H1 (cell line): Measurements from ENCODE around the gene PARP1. TPM values are rescaled to one million over a fixed set of nuclear protein-coding genes. Genes with fewer than 3 reads are reported as not detected.

ENCODE experiments used
- CTCF ChIA-PET: fragments of 300-600 bp; sonication (Branson Sonifier 250); formaldehyde crosslinking; loops from one replicate; lab custom pipeline; 2021; ENCODE audit not compliant: partially characterized antibody; lab: Charles Lee
- POLR2A ChIA-PET: fragments of 300-600 bp; sonication (Branson Sonifier 250); formaldehyde crosslinking; loops from one replicate; lab custom pipeline; 2021; ENCODE audit warnings: inconsistent platforms; ENCODE audit not compliant: partially characterized antibody; lab: Charles Lee
- DNase-seq, 2 experiments: peaks; one replicate each; pipeline versions ENCODE4 v3.0.0 to v3.0.0-alpha.2; 2010 to 2022; ENCODE audit warnings: low spot score in 2 of 2, low read depth in 1 of 2, mixed read lengths in 1 of 2
- FAIRE-seq: peaks from 2 replicates; lab custom pipeline; 2011; peaks lifted over from hg19 to GRCh38; lab: Jason Lieb, UNC
- H2AFZ ChIP-seq: 2 replicates; pipeline ENCODE4 v1.8.1; 2012; ENCODE audit warnings: low read length, inconsistent platforms
- H2AK5ac ChIP-seq: 2 replicates; pipeline ENCODE4 v1.6.1; 2013; ENCODE audit warnings: low read depth, low read length
- H2BK120ac ChIP-seq: replicated peaks from 2 replicates; pipeline ENCODE3; 2013; ENCODE audit warnings: low read depth, low read length, inconsistent platforms
- H2BK12ac ChIP-seq: 2 replicates; pipeline ENCODE4 v1.6.1; 2013; ENCODE audit warnings: low read depth, low read length
- H2BK15ac ChIP-seq: 2 replicates; pipeline ENCODE4 v1.6.1; 2013; ENCODE audit warnings: low read length
- H2BK20ac ChIP-seq: 2 replicates; pipeline ENCODE4 v1.6.1; 2013; ENCODE audit warnings: low read length
- H2BK5ac ChIP-seq: 2 replicates; pipeline ENCODE4 v1.6.1; 2013; ENCODE audit warnings: low read depth, low read length
- H3K14ac ChIP-seq: 2 replicates; pipeline ENCODE4 v1.6.1; 2013; ENCODE audit warnings: inconsistent platforms; ENCODE audit not compliant: insufficient read length
- H3K18ac ChIP-seq: 2 replicates; pipeline ENCODE4 v1.6.1; 2013; ENCODE audit warnings: low read length; ENCODE audit errors: extremely low read depth
- H3K23ac ChIP-seq: 2 replicates; pipeline ENCODE4 v1.6.1; 2013; ENCODE audit warnings: inconsistent platforms; ENCODE audit not compliant: insufficient read length
- H3K23me2 ChIP-seq: 2 replicates; pipeline ENCODE4 v1.6.1; 2013; ENCODE audit warnings: low read depth, low read length
- H3K27ac ChIP-seq: 2 replicates; pipeline ENCODE4 v1.6.1; 2011; ENCODE audit warnings: low read depth, low read length, inconsistent platforms
- H3K27me3 ChIP-seq, 4 experiments: replicated peaks in 1 of 4; 1 replicate in 1 of 4; 2 replicates in 3 of 4; pipeline versions ENCODE4 v1.6.1 to v1.8.1; 2011 to 2013; ENCODE audit warnings: low read length in 3 of 4, mild to moderate bottlenecking in 3 of 4, inconsistent platforms in 2 of 4, mixed read lengths in 2 of 4, moderate library complexity in 1 of 4; ENCODE audit not compliant: control insufficient read depth in 3 of 4, insufficient read depth in 3 of 4; ENCODE audit errors: extremely low read depth in 1 of 4
- H3K36me3 ChIP-seq, 4 experiments: 2 replicates each; pipeline versions ENCODE4 v1.6.1 to v1.8.1; 2011 to 2013; ENCODE audit warnings: mild to moderate bottlenecking in 4 of 4, low read length in 3 of 4, moderate library complexity in 2 of 4, control low read depth in 1 of 4, inconsistent platforms in 1 of 4; ENCODE audit not compliant: insufficient read depth in 4 of 4, control insufficient read depth in 2 of 4
- H3K4ac ChIP-seq: replicated peaks from 2 replicates; pipeline ENCODE3; 2013; ENCODE audit warnings: low read length, low read depth, mixed read lengths, inconsistent platforms; ENCODE audit not compliant: insufficient read length
- H3K4me1 ChIP-seq, 4 experiments: replicated peaks in 1 of 4; 1 replicate in 1 of 4; 2 replicates in 3 of 4; pipeline versions ENCODE4 v1.6.1 to v1.8.1; 2011 to 2013; ENCODE audit warnings: low read length in 3 of 4, inconsistent platforms in 2 of 4, mixed read lengths in 1 of 4; ENCODE audit not compliant: insufficient read depth in 4 of 4, control insufficient read depth in 3 of 4
- H3K4me2 ChIP-seq, 2 experiments: 2 replicates each; pipeline versions ENCODE4 v1.6.1 to v1.8.1; 2011 to 2013; ENCODE audit warnings: low read depth in 2 of 2, low read length in 2 of 2, control low read depth in 1 of 2, inconsistent platforms in 1 of 2, mild to moderate bottlenecking in 1 of 2; ENCODE audit not compliant: insufficient read depth in 1 of 2
- H3K4me3 ChIP-seq, 4 experiments: fragments of 200-600, 300-600 bp in 1 of 4; sonication (generic), shearing (Covaris generic), sonication (Bioruptor Twin) in 1 of 4; 2 replicates each; pipeline versions ENCODE4 v1.5.1 to v1.8.1; 2011 to 2016; ENCODE audit warnings: low read length in 4 of 4, low read depth in 3 of 4, control low read depth in 2 of 4, inconsistent platforms in 2 of 4, mild to moderate bottlenecking in 2 of 4, mixed read lengths in 1 of 4, moderate library complexity in 1 of 4; ENCODE audit not compliant: insufficient read depth in 2 of 4; ENCODE audit errors: extremely low read depth in 1 of 4
- H3K56ac ChIP-seq: replicated peaks from 2 replicates; pipeline ENCODE3; 2013; ENCODE audit warnings: low read depth, mild to moderate bottlenecking, mixed read lengths, low read length, inconsistent platforms; ENCODE audit not compliant: insufficient read length
- H3K79me1 ChIP-seq: 2 replicates; pipeline ENCODE4 v1.6.1; 2013; ENCODE audit warnings: low read depth, low read length, control low read depth
- H3K79me2 ChIP-seq, 2 experiments: 2 replicates each; pipeline versions ENCODE4 v1.6.1 to v1.8.1; 2012 to 2013; ENCODE audit warnings: low read length in 2 of 2, mild to moderate bottlenecking in 2 of 2, inconsistent platforms in 1 of 2; ENCODE audit not compliant: insufficient read depth in 2 of 2, control insufficient read depth in 1 of 2
- H3K9ac ChIP-seq, 4 experiments: replicated peaks in 1 of 4; 1 replicate in 1 of 4; 2 replicates in 3 of 4; pipeline versions ENCODE4 v1.6.1 to v1.8.1; 2011 to 2013; ENCODE audit warnings: low read depth in 3 of 4, low read length in 3 of 4, control low read depth in 2 of 4, mild to moderate bottlenecking in 2 of 4, moderate library complexity in 2 of 4, inconsistent platforms in 1 of 4; ENCODE audit errors: extremely low read depth in 1 of 4
- H3K9me3 ChIP-seq, 2 experiments: 2 replicates each; pipeline versions ENCODE4 v1.6.1 to v1.8.1; 2012 to 2013; ENCODE audit warnings: mild to moderate bottlenecking in 2 of 2, moderate library complexity in 2 of 2, control low read depth in 1 of 2, inconsistent platforms in 1 of 2, low read depth in 1 of 2, low read length in 1 of 2, mixed read lengths in 1 of 2; ENCODE audit not compliant: insufficient read depth in 2 of 2
- H4K20me1 ChIP-seq, 2 experiments: replicated peaks in 1 of 2; 2 replicates each; pipeline versions ENCODE3 to v1.8.1; 2011 to 2013; ENCODE audit warnings: inconsistent platforms in 2 of 2, low read length in 2 of 2, mild to moderate bottlenecking in 1 of 2; ENCODE audit not compliant: insufficient read depth in 2 of 2, control insufficient read depth in 1 of 2
- H4K5ac ChIP-seq: 2 replicates; pipeline ENCODE4 v1.6.1; 2013; ENCODE audit warnings: low read length, low read depth, mixed read lengths, inconsistent platforms; ENCODE audit not compliant: insufficient read length
- H4K8ac ChIP-seq: 2 replicates; pipeline ENCODE4 v1.8.0; 2013; ENCODE audit warnings: mild to moderate bottlenecking, moderate library complexity, low read length, inconsistent platforms; ENCODE audit not compliant: insufficient read depth; ENCODE audit errors: extremely low read depth
- H4K91ac ChIP-seq: replicated peaks from 2 replicates; pipeline ENCODE3; 2013; ENCODE audit warnings: low read length, mixed read lengths, inconsistent platforms; ENCODE audit not compliant: insufficient read length
- BACH1 ChIP-seq: IDR thresholded peaks from 2 replicates; pipeline ENCODE4 v1.6.1; 2012; ENCODE audit warnings: low read length, improper control_type of control experiment
- CBX8 ChIP-seq: fragments of 300-800, 300-1000 bp; sonication (generic); IDR thresholded peaks from 2 replicates; pipeline ENCODE4 v1.7.1; 2016; ENCODE audit warnings: low read depth, low read length, borderline replicate concordance
- CEBPB ChIP-seq: IDR thresholded peaks from 2 replicates; pipeline ENCODE4 v1.6.1; 2012; ENCODE audit warnings: low read depth, low read length
- EZH2 ChIP-seq: fragments of 200-600 bp; sonication (generic); IDR thresholded peaks from 2 replicates; pipeline ENCODE4 v1.7.1; 2012; ENCODE audit warnings: low read depth, mild to moderate bottlenecking, moderate library complexity, low read length, inconsistent platforms; ENCODE audit not compliant: severe bottlenecking
- JUN ChIP-seq: IDR thresholded peaks from 2 replicates; pipeline ENCODE4 v1.6.1; 2011; ENCODE audit warnings: low read depth, mild to moderate bottlenecking, improper control_type of control experiment, low read length
- KDM4A ChIP-seq: IDR thresholded peaks from one replicate; pipeline ENCODE4 v1.7.1; 2012; ENCODE audit warnings: low read depth, mild to moderate bottlenecking, moderate library complexity, low read length, inconsistent platforms; ENCODE audit not compliant: severe bottlenecking
- SP2 ChIP-seq: IDR thresholded peaks from 2 replicates; pipeline ENCODE4 v1.6.1; 2012; ENCODE audit warnings: mild to moderate bottlenecking, low read length, inconsistent platforms
- TBP ChIP-seq: IDR thresholded peaks from 2 replicates; pipeline ENCODE4 v1.6.1; 2011; ENCODE audit warnings: low read depth, low read length, improper control_type of control experiment
- TEAD4 ChIP-seq: IDR thresholded peaks from 2 replicates; pipeline ENCODE4 v1.6.1; 2012; ENCODE audit warnings: low read depth, low read length, inconsistent platforms, mixed read lengths
- ZNF274 ChIP-seq: IDR thresholded peaks from 2 replicates; pipeline ENCODE4 v1.7.0; 2012; ENCODE audit warnings: low read length, borderline replicate concordance; ENCODE audit errors: extremely low read depth
- WGBS, 2 experiments: shearing (Covaris generic) in 1 of 2; methylation state at CpG; one replicate each; pipeline versions ENCODE4 v1.1.6 to v1.1.7; 2013 to 2015; ENCODE audit warnings: low lambda C conversion rate in 2 of 2, mixed read lengths in 2 of 2, inconsistent platforms in 1 of 2, low coverage in 1 of 2, missing lambda C conversion rate in 1 of 2; ENCODE audit not compliant: insufficient replicate concordance in 2 of 2, insufficient coverage in 1 of 2, insufficient read length in 1 of 2; ENCODE audit errors: extremely low coverage in 1 of 2, missing lambda C conversion rate in 1 of 2; 5-methylcytosine and 5-hydroxymethylcytosine counted together
- polyA plus RNA-seq, 7 experiments: library from polyadenylated mRNA; depleted of rRNA in 3 of 7; stranded (reverse) in 5 of 7; unstranded in 2 of 7; fragments of >200 nt in 5 of 7; fragments of 200-250 nt in 2 of 7; gene quantifications; 1 replicate in 5 of 7; 2 replicates in 1 of 7; 4 replicates in 1 of 7; pipeline versions ENCODE4 v1.2.1 to v1.2.3, GENCODE V29; 2011 to 2013; ENCODE audit warnings: missing spikeins in 2 of 7, mixed read lengths in 2 of 7
- total RNA-seq: library from RNA; stranded (reverse); fragmentation: NEBNext Ultra II Directional; extraction: Animal tissue kit (Norgen Biotek cat#: 25700); gene quantifications from 2 replicates; pipeline ENCODE4 v1.2.1, GENCODE V29; 2021
- TF ChIP-seq, protein P1 (sequence below), 3 experiments: IDR thresholded peaks; 1 replicate in 2 of 3; 2 replicates in 1 of 3; pipeline versions ENCODE4 v1.5.1 to v1.6.1; 2011; ENCODE audit warnings: low read length in 3 of 3, mild to moderate bottlenecking in 3 of 3, inconsistent platforms in 2 of 3, low read depth in 1 of 3, moderate library complexity in 1 of 3; ENCODE audit not compliant: insufficient read depth in 1 of 3; ENCODE audit errors: control extremely low read depth in 1 of 3
- TF ChIP-seq, protein P2 (sequence below): IDR thresholded peaks from 2 replicates; pipeline ENCODE4 v1.6.1; 2011; ENCODE audit warnings: low read depth, mild to moderate bottlenecking, low read length; ENCODE audit not compliant: insufficient read depth

PARP1 gene
- total and polyA plus RNA-seq, 2 of the 8 experiments (the other 6 are each of a cell fraction or from before 2014, with no cell fraction given) = 416 to 441 TPM

DNA sequence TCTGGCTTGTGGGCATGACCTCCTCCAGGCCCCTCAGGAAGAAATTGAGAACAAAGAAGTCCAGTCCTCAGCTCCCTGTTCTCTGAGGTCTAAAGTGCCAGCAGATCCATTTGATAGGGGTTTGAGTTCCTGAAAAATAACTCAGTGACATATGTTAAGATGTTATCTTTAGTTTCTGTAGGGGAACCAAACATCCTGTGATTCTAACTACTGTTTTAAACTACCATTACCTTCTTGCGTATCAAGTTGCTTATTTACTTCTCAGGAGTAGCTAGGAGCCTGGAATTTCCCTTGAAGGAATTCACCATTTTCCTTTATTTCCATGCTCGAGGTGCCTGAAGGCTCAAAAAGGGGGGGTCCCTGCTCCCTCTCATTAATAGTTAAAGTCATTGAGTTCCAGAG lies 80.1 kb downstream of the PARP1 start:
- DNase-seq (no peak), FAIRE-seq (no peak)
- H2AK5ac ChIP-seq = no peak overlapping the region
- no peak overlapping the region for H3K4me2 ChIP-seq
- no peak overlapping the region for H3K18ac ChIP-seq
- no peaks in the 10 kb centered on the region for H4K20me1 ChIP-seq
- H3K79me1 ChIP-seq = no peaks in the 10 kb centered on the region
- H3K9ac ChIP-seq = no peak overlapping the region
- POLR2A ChIA-PET = interaction anchor here (2.2 kb wide), 1 partner anchor 18 kb away, joined by 11 read pairs; the partner anchor contains the start of gene LIN9
- WGBS, 2 experiments = 82% methylated on average over 2 of the region's 2 CpGs; no CpG with 5 or more reads in 1 of the 2 experiments
- no peak overlapping the region for H4K8ac ChIP-seq
- H3K9me3 ChIP-seq = no peaks in the 10 kb centered on the region
- H2BK120ac ChIP-seq = no peak overlapping the region
- no peaks in the 10 kb centered on the region for H3K23me2 ChIP-seq
- H3K36me3 ChIP-seq = no peaks in the 10 kb centered on the region
- H2AFZ ChIP-seq = no peak overlapping the region
- no peak overlapping the region for H3K27ac ChIP-seq
- no peak overlapping the region for H2BK20ac ChIP-seq
- H3K14ac ChIP-seq = no peak overlapping the region
- H3K4me3 ChIP-seq = no peak overlapping the region
- no peak overlapping the region for H2BK12ac ChIP-seq
- no peaks in the 10 kb centered on the region for H3K79me2 ChIP-seq
- H4K5ac ChIP-seq = no peak overlapping the region
- no peak overlapping the region for H2BK15ac ChIP-seq
- H3K23ac ChIP-seq = no peak overlapping the region
- no peak overlapping the region for H3K56ac ChIP-seq
- no peaks in the 10 kb centered on the region for H3K4me1 ChIP-seq
- H3K27me3 ChIP-seq = no peaks in the 10 kb centered on the region; a peak in 1 of 7 replicates
- no peak overlapping the region for H4K91ac ChIP-seq
- no peak overlapping the region for H3K4ac ChIP-seq
- H2BK5ac ChIP-seq = no peak overlapping the region
- CTCF ChIA-PET = interaction anchor here (1.1 to 2.2 kb wide), 3 partner anchors 18 to 127 kb away, joined by 3 to 9 read pairs (median 5); partner anchors contain the start of gene LIN9
- TF ChIP-seq TEAD4 (no peak), EZH2 (no peak), JUN (no peak), CBX8 (no peak), SP2 (no peak), TBP (no peak), KDM4A (no peak), BACH1 (no peak), CEBPB (no peak), ZNF274 (no peak)
- TF ChIP-seq, protein P1, sequence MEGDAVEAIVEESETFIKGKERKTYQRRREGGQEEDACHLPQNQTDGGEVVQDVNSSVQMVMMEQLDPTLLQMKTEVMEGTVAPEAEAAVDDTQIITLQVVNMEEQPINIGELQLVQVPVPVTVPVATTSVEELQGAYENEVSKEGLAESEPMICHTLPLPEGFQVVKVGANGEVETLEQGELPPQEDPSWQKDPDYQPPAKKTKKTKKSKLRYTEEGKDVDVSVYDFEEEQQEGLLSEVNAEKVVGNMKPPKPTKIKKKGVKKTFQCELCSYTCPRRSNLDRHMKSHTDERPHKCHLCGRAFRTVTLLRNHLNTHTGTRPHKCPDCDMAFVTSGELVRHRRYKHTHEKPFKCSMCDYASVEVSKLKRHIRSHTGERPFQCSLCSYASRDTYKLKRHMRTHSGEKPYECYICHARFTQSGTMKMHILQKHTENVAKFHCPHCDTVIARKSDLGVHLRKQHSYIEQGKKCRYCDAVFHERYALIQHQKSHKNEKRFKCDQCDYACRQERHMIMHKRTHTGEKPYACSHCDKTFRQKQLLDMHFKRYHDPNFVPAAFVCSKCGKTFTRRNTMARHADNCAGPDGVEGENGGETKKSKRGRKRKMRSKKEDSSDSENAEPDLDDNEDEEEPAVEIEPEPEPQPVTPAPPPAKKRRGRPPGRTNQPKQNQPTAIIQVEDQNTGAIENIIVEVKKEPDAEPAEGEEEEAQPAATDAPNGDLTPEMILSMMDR (IDR thresholded peaks at IDR 0.05; ENCODE audit: control extremely low read depth in 1 of 3, insufficient read depth in 1 of 3, low read depth in 1 of 3, low read length in 3 of 3) = no peak
- TF ChIP-seq, protein P2, sequence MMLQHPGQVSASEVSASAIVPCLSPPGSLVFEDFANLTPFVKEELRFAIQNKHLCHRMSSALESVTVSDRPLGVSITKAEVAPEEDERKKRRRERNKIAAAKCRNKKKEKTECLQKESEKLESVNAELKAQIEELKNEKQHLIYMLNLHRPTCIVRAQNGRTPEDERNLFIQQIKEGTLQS = no peak
